DMS 273 (cell line): Measurements from ENCODE around the gene ILKAP.
A peak's percentile ranks its signal among the peaks of the same experiment; 100 is the strongest.

Experiments used
- DNase-seq: peaks from one replicate; lab custom pipeline; 2025; ENCODE audit not compliant: unreplicated experiment; lab: John Stamatoyannopoulos, UW

ILKAP gene

GRCh38 chr2:238138331-238139195 is 64.9 kb downstream of the ILKAP start, which contains the start of gene KLHL30:
TSS of gene KLHL30 (plus strand) at chr2:238138668. CDS start at chr2:238140755, 2,087 bp downstream.
- no peak for DNase-seq

- DNase-seq = no peak
Observed at GRCh38 chr2:238137885-238138284, 65.6 kb downstream of the ILKAP start.

- DNase-seq = no peak
Observed at GRCh38 chr2:238136820-238137537, 66.5 kb downstream of the ILKAP start.

GRCh38 chr2:238135601-238136150 is 67.8 kb downstream of the ILKAP start:
- no peak for DNase-seq

- DNase-seq = no peak
Observed at GRCh38 chr2:238134393-238134785, 69.1 kb downstream of the ILKAP start.

GRCh38 chr2:238133499-238134392 is 69.7 kb downstream of the ILKAP start:
- peak; percentile 28 for DNase-seq

GRCh38 chr2:238132463-238133450 is 70.7 kb downstream of the ILKAP start:
- no peak for DNase-seq

GRCh38 chr2:238131761-238132462 is 71.6 kb downstream of the ILKAP start:
- DNase-seq = no peak

GRCh38 chr2:238130696-238131628 is 72.5 kb downstream of the ILKAP start:
- no peak for DNase-seq

- no peak for DNase-seq
Observed at GRCh38 chr2:238130111-238130695, 73.3 kb downstream of the ILKAP start.

- DNase-seq = no peak
Observed at GRCh38 chr2:238129166-238130010, 74.1 kb downstream of the ILKAP start.

- DNase-seq = no peak
Observed at GRCh38 chr2:238128534-238129001, 74.9 kb downstream of the ILKAP start.

GRCh38 chr2:238128061-238128440 is 75.4 kb downstream of the ILKAP start:
- no peak for DNase-seq

- no peak for DNase-seq
Observed at GRCh38 chr2:238127165-238128060, 76.1 kb downstream of the ILKAP start.

- no peak for DNase-seq
Observed at GRCh38 chr2:238126775-238127164, 76.7 kb downstream of the ILKAP start.

- DNase-seq = no peak
Observed at GRCh38 chr2:238126338-238126737, 77.2 kb downstream of the ILKAP start.
